Fibroblast of lung (primary cell): ENCODE measurements around the gene TPSD1.

Experiments
- CTCF ChIP-seq, 2 donors: IDR thresholded peaks in 1 of 2; conservative IDR thresholded peaks in 1 of 2; 1 replicate in 1 of 2; 2 replicates in 1 of 2; pipeline ENCODE4 v1.5.1; 2011 to 2012; ENCODE audit warnings: low read length in 2 of 2, control low read depth in 1 of 2, inconsistent platforms in 1 of 2, low read depth in 1 of 2, mild to moderate bottlenecking in 1 of 2
- EZH2 ChIP-seq: IDR thresholded peaks from 2 replicates; pipeline ENCODE4 v1.5.1; 2012; ENCODE audit warnings: low read length, control low read depth, mild to moderate bottlenecking; ENCODE audit errors: missing control alignments

- TF ChIP-seq CTCF (conservative IDR thresholded peaks at IDR 0.05 in 1 of 2, IDR thresholded peaks at IDR 0.05 in 1 of 2; ENCODE audit: low read depth in 1 of 2, low read length in 2 of 2): no peak
- TF ChIP-seq EZH2: no peak
These were observed 11.0 kb upstream of the TPSD1 start for GRCh38 chr16:1244881-1245280.
